HG03342 (cell line): ENCODE measurements around the gene IL21R.
A peak's percentile ranks its signal among the peaks of the same experiment; 100 is the strongest.
"Not testable (repeated sequence)": the region's sequence is repeated elsewhere in the genome, so short reads cannot be mapped to it uniquely, and the experiment has no call there.

Experiments used
- ATAC-seq: cut with Tn5 transposase; IDR thresholded peaks from one replicate; pipeline ENCODE4 v1.9.1; 2021; ENCODE audit warnings: mild to moderate bottlenecking, moderate library complexity; ENCODE audit not compliant: unreplicated experiment

IL21R gene

GRCh38 chr16:27400751-27401620, 988 bp upstream of the IL21R start:
- no peak for ATAC-seq

- no peak for ATAC-seq
Measured at GRCh38 chr16:27402569-27402963, 592 bp downstream of the IL21R start.

GRCh38 chr16:27402964-27403600, 1.1 kb downstream of the IL21R start:
- ATAC-seq: no peak

- no peak for ATAC-seq
Measured at GRCh38 chr16:27403601-27403992, 1.6 kb downstream of the IL21R start.

- no peak for ATAC-seq
Measured at GRCh38 chr16:27404163-27404823, 2.3 kb downstream of the IL21R start.

- ATAC-seq: no peak
Measured at GRCh38 chr16:27405546-27406451, 3.8 kb downstream of the IL21R start.

- ATAC-seq: no peak
Measured at GRCh38 chr16:27406511-27407128, 4.6 kb downstream of the IL21R start.

GRCh38 chr16:27407133-27407532, 5.2 kb downstream of the IL21R start:
- no peak for ATAC-seq

- ATAC-seq: peak; percentile 40
Measured at GRCh38 chr16:27408012-27408601, 6.1 kb downstream of the IL21R start.

GRCh38 chr16:27408602-27409031, 6.6 kb downstream of the IL21R start:
- ATAC-seq: peak; percentile 28

- ATAC-seq: not testable (repeated sequence)
Measured at GRCh38 chr16:27409958-27410357, 8.0 kb downstream of the IL21R start.

GRCh38 chr16:27410761-27411160, 8.8 kb downstream of the IL21R start:
- ATAC-seq: no peak

- ATAC-seq: no peak
Measured at GRCh38 chr16:27413956-27414355, 12.0 kb downstream of the IL21R start.

GRCh38 chr16:27414788-27415431, 12.9 kb downstream of the IL21R start:
- no peak for ATAC-seq

- ATAC-seq: no peak
Measured at GRCh38 chr16:27417047-27417671, 15.2 kb downstream of the IL21R start.

- no peak for ATAC-seq
Measured at GRCh38 chr16:27421961-27422740, 20.2 kb downstream of the IL21R start.

GRCh38 chr16:27424772-27425498, 23.0 kb downstream of the IL21R start:
- no peak for ATAC-seq
